ENCODE results near the gene TEX29.

- TF ChIP-seq CTCF (IDR thresholded peaks at IDR 0.05) (no peak), POLR2A (IDR thresholded peaks at IDR 0.05) (no peak)
Measured at GRCh38 chr13:111387026-111387871, 66.8 kb downstream of the TEX29 start.
